HG03354 (cell line): ENCODE measurements around the gene HTR3C.
A peak's percentile ranks its signal among the peaks of the same experiment; 100 is the strongest.
"Not testable (repeated sequence)": the region's sequence is repeated elsewhere in the genome, so short reads cannot be mapped to it uniquely, and the experiment has no call there.

Source experiments
- ATAC-seq: cut with Tn5 transposase; IDR thresholded peaks from one replicate; pipeline ENCODE4 v1.9.1; 2021; ENCODE audit warnings: mild to moderate bottlenecking; ENCODE audit not compliant: unreplicated experiment, poor library complexity, severe bottlenecking

The HTR3C gene

DNA sequence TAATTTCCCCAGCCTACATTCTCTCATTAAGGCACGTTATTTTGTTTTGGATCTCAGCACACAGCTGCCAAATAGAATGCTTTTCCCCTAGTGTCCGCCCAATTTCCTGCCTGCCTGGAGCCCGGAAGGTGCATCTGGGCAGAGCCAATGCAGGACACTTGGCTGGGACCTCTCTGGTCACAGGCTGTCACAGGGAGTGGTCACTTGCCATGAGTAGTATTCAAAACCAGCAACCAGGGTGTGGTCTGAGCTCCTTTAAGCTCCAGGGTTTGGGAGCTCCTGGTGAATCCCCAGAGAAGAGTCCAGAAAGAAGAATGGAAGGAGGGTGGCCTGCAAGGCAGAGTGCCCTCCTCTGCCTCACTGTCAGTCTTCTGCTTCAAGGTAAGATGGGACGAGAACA lies at the start of gene HTR3C:
TSS of gene HTR3C (plus strand) at position 281 of the 400 bp plus-strand sequence. CDS start at position 315, 34 bp downstream.
- no peak for ATAC-seq

- ATAC-seq = no peak
Measured at GRCh38 chr3:184003187-184003967, 49.5 kb upstream of the HTR3C start.

DNA sequence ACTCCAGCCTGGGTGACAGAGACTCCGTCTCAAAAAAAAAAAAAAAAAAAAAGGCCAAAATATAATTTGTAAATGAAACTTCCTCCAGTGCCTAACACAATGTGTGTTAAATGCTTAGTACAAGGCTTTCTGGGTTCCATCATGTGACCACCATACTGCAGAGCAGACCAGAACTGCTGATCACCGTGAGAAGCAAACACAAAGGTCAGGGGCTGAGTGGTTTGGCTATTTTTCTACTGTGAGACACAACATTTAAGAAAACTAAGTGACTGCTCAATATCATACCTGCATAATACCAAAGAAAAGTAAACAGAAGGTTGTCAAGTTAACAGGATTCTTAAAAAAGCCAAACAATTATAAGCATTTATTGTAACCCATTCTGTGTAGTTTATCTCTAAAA lies 48.4 kb upstream of the HTR3C start:
- ATAC-seq = no peak

DNA sequence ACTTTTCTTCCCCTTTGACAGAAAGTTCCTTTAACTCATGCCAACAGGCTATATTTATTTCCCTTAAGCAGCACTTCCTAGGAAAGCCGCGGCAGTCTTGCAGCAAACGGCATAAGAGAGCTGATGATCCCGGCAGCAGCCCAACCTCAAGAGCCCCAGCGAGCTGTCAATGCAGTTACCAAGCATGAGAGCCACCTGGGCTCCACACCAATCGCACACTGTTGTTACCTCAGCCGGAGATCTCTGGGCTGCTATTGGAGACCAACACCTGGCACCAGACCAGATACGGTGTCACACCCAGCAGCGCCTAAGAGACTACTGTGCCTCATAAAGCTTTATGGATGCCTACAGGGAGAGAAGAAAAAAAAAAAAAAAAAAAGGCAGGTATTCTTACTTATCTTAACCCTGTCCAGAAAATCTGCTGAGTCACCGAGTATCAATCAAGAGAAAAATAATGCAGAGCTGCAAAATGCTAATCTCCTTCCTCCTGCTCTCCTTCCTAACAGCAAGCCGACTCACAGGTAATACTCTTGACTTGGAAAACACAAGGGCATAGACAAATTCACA lies 46.8 kb upstream of the HTR3C start:
- ATAC-seq = peak; percentile 92

DNA sequence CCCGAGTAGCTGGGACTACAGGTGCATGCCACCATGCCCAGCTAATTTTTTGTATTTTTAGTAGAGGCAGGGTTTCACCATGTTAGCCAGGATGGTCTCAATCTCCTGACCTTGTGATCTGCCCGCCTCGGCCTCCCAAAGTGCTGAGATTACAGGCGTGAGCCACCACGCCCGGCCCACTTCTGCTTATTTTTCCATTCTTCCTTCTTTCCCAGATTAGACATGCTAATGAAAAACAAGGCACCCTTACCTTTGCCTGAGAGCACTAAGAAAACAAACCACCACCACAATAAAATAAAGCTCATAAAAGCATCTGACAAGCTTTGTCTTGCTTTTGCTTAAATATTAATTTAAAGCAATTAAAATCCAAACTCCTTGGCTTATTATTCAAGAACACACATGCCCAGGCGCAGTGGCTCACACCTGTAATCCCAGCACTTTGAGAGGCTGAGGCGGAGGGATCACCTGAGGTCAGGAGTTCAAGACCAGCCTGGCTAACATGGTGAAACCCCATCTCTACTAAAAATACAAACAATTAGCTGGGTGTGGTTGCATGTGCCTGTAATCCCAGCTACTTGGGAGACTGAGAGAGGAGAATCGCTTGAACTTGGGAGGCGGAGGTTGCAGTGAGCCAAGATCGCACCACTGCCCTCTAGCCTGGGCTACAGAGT lies 45.6 kb upstream of the HTR3C start:
- ATAC-seq = not testable (repeated sequence)

DNA sequence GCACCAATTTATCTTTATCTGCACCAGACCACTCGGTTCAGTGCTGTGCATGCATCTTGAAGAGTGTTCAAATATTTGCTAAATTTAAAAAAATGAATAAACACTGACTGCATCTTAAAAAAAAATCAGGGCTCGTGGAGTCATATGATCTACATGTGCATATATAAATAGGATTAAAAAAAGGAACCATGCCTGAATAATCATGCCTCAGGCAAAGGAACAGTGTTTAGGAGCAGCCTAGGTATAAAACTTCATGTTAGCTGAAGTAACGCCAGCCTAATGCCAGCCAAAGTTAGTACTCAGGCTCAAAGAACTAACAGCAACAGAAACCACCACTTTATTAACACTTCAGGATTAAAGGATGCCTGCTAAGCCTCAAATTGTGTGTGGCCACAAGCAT lies 44.7 kb upstream of the HTR3C start:
- ATAC-seq = no peak

DNA sequence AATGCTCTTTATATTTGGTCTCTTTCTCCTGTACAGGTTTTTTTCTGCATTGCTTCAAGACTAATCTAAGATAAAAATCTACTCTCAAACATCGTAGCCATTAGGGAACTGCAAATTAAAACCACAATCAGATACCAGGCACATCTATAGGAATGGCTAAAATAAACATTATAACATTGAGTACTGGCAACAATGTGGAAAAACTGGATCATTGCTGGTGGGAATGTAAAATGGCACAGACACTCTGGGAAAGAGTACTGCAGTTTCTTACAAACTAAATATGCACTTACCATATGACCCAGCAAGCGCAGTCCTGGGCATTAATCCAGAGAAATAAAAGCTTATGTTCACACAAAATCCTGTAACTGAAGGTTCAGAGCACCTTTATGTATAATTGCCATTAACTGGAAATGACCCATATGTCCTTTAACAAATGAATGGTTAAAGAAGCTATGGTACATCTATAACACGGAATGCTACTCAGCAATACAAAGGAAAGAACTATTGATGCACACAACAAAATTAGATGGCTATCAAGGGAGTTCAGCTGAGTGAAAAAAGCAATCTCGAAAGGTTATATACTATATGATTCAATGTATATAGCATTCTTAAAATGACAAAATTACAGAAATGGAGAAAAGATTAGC lies 41.5 kb upstream of the HTR3C start:
- ATAC-seq = no peak

- ATAC-seq = no peak
Measured at GRCh38 chr3:184011937-184012889, 40.6 kb upstream of the HTR3C start.

- ATAC-seq = no peak
Measured at GRCh38 chr3:184015381-184016019, 37.3 kb upstream of the HTR3C start.

- ATAC-seq = no peak
Measured at GRCh38 chr3:184016169-184016570, 36.7 kb upstream of the HTR3C start.

- ATAC-seq = peak; percentile 79
Measured at GRCh38 chr3:184016811-184017671, 35.8 kb upstream of the HTR3C start.

GRCh38 chr3:184017672-184018423 lies 35.0 kb upstream of the HTR3C start, which contains the start of gene ABCC5:
TSS of gene ABCC5 (minus strand) at chr3:184017884. CDS start at chr3:184014392, 3,492 bp downstream.
- peak; percentile 96 for ATAC-seq

- no peak for ATAC-seq
Measured at GRCh38 chr3:184018424-184018973, 34.3 kb upstream of the HTR3C start.

DNA sequence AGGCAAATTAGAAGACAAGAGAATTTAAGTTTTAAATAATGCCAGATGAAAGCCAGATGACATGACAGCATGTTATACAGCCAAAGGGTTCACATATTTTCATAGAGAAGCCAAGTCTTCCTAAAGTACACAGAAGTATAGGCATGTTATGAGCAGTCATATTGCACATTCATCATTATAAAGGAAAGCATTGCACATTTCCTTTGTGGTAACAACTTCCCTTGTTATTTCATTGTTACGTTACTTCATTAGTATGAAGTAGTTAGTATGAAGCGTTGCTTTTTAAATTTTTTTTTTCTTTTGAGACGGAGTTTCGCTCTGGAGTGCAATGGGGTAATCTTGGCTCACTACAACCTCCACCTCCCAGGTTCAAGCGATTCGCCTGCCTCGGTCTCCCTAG lies 30.5 kb upstream of the HTR3C start:
- no peak for ATAC-seq

DNA sequence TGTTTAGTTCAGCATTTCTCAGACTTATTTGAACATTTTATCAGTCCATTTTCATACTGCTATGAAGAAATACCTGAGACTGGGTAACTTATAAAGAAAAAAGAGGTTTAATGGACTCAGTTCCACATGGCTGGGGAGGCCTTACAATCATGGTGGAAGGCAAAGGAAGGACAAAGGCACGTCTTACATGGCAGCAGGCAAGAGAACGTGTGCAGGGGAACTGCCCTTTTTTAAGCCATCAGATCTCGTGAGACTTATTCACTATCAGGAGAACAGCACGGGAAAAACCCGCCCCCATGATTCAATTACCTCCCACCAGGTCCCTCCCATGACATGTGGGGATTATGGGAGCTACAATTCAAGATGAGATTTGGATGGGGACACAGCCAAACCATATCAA lies 27.6 kb upstream of the HTR3C start:
- ATAC-seq = not testable (repeated sequence)

GRCh38 chr3:184028275-184028890 lies 24.5 kb upstream of the HTR3C start:
- not testable (repeated sequence) for ATAC-seq
